Hepatocyte (in vitro differentiated cells): ENCODE results near the gene TULP4. TPM values are rescaled to one million over a fixed set of nuclear protein-coding genes. Genes with fewer than 3 reads are reported as not detected.

Source experiments
- DNase-seq: peaks from one replicate; pipeline ENCODE4 v3.0.0-alpha.2; 2016; ENCODE audit warnings: low spot score
- H2AFZ ChIP-seq: fragments of 200-600 bp; sonication (generic); 2 replicates; pipeline ENCODE4 v1.6.0; 2016; ENCODE audit warnings: antibody characterized with exemption, mild to moderate bottlenecking
- H3K27ac ChIP-seq: fragments of 200-600 bp; sonication (generic); 2 replicates; pipeline ENCODE4 v1.5.1; 2016; ENCODE audit warnings: mild to moderate bottlenecking
- H3K27me3 ChIP-seq: fragments of 200-600 bp; sonication (generic); 2 replicates; pipeline ENCODE4 v1.6.1; 2016
- H3K36me3 ChIP-seq: fragments of 200-600 bp; sonication (generic); replicated peaks from 2 replicates; pipeline ENCODE4 v1.5.1; 2016; ENCODE audit warnings: low read depth; ENCODE audit not compliant: insufficient read depth
- H3K4me1 ChIP-seq: fragments of 200-600 bp; sonication (generic); 2 replicates; pipeline ENCODE4 v1.5.1; 2016; ENCODE audit warnings: mild to moderate bottlenecking, moderate library complexity; ENCODE audit not compliant: insufficient read depth
- H3K4me2 ChIP-seq: fragments of 200-600 bp; sonication (generic); 2 replicates; pipeline ENCODE4 v1.6.0; 2016
- H3K4me3 ChIP-seq: fragments of 200-600 bp; sonication (generic); 2 replicates; pipeline ENCODE4 v1.5.1; 2016; ENCODE audit warnings: mild to moderate bottlenecking
- H3K79me2 ChIP-seq: fragments of 200-600 bp; sonication (generic); 2 replicates; pipeline ENCODE4 v1.6.0; 2017; ENCODE audit warnings: mild to moderate bottlenecking
- H3K9me2 ChIP-seq: fragments of 200-600 bp; sonication (generic); replicated peaks from 2 replicates; pipeline ENCODE4 v1.6.0; 2017; ENCODE audit warnings: mild to moderate bottlenecking; ENCODE audit not compliant: insufficient read depth
- H3K9me3 ChIP-seq: fragments of 200-600 bp; sonication (generic); 2 replicates; pipeline ENCODE4 v1.5.1; 2016; ENCODE audit warnings: low read depth, mild to moderate bottlenecking
- H4K20me1 ChIP-seq: fragments of 200-600 bp; sonication (generic); 2 replicates; pipeline ENCODE4 v1.6.0; 2016; ENCODE audit warnings: mild to moderate bottlenecking; ENCODE audit not compliant: insufficient read depth, poor library complexity, severe bottlenecking
- EZH2 ChIP-seq: fragments of 200-600 bp; sonication (generic); IDR thresholded peaks from 2 replicates; pipeline ENCODE4 v1.6.1; 2016; ENCODE audit warnings: antibody characterized with exemption, mild to moderate bottlenecking, borderline replicate concordance
- EZH2phosphoT487 ChIP-seq: fragments of 200-600 bp; sonication (generic); IDR thresholded peaks from one replicate; pipeline ENCODE4 v1.6.1; 2018; ENCODE audit warnings: antibody characterized with exemption, mild to moderate bottlenecking, low read depth, moderate library complexity; ENCODE audit not compliant: unreplicated experiment, severe bottlenecking
- WGBS: methylation state at CpG from one replicate; pipeline ENCODE4 v1.1.6; 2016; ENCODE audit warnings: low lambda C conversion rate; ENCODE audit errors: missing lambda C conversion rate; 5-methylcytosine and 5-hydroxymethylcytosine counted together
- polyA plus RNA-seq: library from polyadenylated mRNA; unstranded; fragments of >200 nt; fragmentation: Nextera tagmentation; extraction: Ambion mirVana; gene quantifications from 2 replicates; pipeline ENCODE4 v1.2.1, GENCODE V29; 2016
- total RNA-seq: library from RNA; depleted of rRNA; stranded (reverse); fragments of >200 nt; gene quantifications from 2 replicates; pipeline ENCODE4 v1.2.3, GENCODE V29; 2014
- TF ChIP-seq, protein P1 (sequence below): fragments of 200-600 bp; sonication (generic); IDR thresholded peaks from 2 replicates; pipeline ENCODE4 v1.5.1; 2016; ENCODE audit warnings: antibody characterized with exemption, mild to moderate bottlenecking; ENCODE audit not compliant: poor library complexity

The TULP4 gene
- total and polyA plus RNA-seq, 2 experiments from 2014 or later: 30.1 to 129 TPM

DNA sequence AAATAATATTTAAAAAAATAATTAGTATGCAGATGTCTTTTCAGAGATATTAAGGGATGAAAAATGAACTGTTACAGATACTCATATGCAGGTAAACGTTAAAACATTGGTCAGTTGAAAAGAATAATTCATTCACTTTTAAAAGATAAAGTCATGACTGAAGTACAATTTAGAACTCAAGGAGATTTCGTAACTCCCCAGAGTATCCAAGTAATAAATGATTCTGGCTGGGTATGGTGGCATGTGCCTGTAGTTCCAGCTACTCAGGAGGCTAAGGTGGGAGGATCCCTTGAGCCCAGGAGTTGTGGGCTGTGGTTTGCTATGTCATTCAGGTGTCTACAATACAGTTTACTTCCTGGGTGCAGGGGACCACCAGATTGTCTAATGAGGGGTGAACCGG is 125.3 kb downstream of the TULP4 start:
- no peaks in the 10 kb centered on the region for H3K9me2 ChIP-seq
- no peaks in the 10 kb centered on the region for H3K79me2 ChIP-seq
- H3K4me1 ChIP-seq: no peaks in the 10 kb centered on the region
- H2AFZ ChIP-seq: no peak overlapping the region
- no peak overlapping the region for H3K4me2 ChIP-seq
- TF ChIP-seq, protein P1, sequence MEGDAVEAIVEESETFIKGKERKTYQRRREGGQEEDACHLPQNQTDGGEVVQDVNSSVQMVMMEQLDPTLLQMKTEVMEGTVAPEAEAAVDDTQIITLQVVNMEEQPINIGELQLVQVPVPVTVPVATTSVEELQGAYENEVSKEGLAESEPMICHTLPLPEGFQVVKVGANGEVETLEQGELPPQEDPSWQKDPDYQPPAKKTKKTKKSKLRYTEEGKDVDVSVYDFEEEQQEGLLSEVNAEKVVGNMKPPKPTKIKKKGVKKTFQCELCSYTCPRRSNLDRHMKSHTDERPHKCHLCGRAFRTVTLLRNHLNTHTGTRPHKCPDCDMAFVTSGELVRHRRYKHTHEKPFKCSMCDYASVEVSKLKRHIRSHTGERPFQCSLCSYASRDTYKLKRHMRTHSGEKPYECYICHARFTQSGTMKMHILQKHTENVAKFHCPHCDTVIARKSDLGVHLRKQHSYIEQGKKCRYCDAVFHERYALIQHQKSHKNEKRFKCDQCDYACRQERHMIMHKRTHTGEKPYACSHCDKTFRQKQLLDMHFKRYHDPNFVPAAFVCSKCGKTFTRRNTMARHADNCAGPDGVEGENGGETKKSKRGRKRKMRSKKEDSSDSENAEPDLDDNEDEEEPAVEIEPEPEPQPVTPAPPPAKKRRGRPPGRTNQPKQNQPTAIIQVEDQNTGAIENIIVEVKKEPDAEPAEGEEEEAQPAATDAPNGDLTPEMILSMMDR: no peak
- no peak for TF ChIP-seq EZH2phosphoT487
- TF ChIP-seq EZH2: no peak
- no peaks in the 10 kb centered on the region for H3K27me3 ChIP-seq
- H3K9me3 ChIP-seq: no peaks in the 10 kb centered on the region
- H3K27ac ChIP-seq: no peak overlapping the region
- no peaks in the 10 kb centered on the region for H4K20me1 ChIP-seq
- no peak for DNase-seq
- H3K4me3 ChIP-seq: no peak overlapping the region
- H3K36me3 ChIP-seq: no peaks in the 10 kb centered on the region
- 95% methylated on average over 3 of the region's 3 CpGs for WGBS

DNA sequence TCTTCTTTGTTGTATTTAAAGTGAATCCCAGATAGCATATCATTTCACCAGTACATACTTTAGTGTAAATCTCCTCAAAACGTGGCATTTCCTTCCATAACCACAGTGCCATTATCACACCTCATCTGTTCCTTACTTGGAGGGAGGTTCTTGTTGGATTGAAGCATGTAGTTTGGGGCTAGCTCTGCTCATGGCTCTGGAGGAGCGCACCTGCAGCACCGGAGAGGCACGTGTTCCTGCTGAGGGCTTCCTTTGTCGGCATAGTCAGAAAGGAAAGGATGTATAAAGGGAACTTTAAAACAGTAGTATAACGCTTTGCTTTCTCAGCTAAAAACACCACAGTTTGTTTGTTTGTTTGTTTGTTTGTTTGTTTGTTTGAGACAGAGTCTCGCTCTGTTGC is 126.0 kb downstream of the TULP4 start:
- Histone ChIP-seq H3K27me3 (no peaks in the 10 kb centered on the region), H3K4me1 (no peaks in the 10 kb centered on the region), H3K4me3 (no peak overlapping the region), H4K20me1 (no peaks in the 10 kb centered on the region), H3K9me3 (no peaks in the 10 kb centered on the region), H3K79me2 (no peaks in the 10 kb centered on the region), H3K36me3 (no peaks in the 10 kb centered on the region), H3K9me2 (no peaks in the 10 kb centered on the region), H2AFZ (no peak overlapping the region), H3K27ac (no peak overlapping the region), H3K4me2 (no peak overlapping the region)
- no peak for DNase-seq
- TF ChIP-seq, protein P1: no peak
- no peak for TF ChIP-seq EZH2phosphoT487
- no peak for TF ChIP-seq EZH2
- 97% methylated on average over 7 of the region's 7 CpGs for WGBS

- no peaks in the 10 kb centered on the region for H3K36me3 ChIP-seq
- no peaks in the 10 kb centered on the region for H4K20me1 ChIP-seq
- no peaks in the 10 kb centered on the region for H3K4me1 ChIP-seq
- no peak for DNase-seq
- H3K79me2 ChIP-seq: no peaks in the 10 kb centered on the region
- no peak overlapping the region for H2AFZ ChIP-seq
- no peaks in the 10 kb centered on the region for H3K9me3 ChIP-seq
- no peak overlapping the region for H3K4me2 ChIP-seq
- no peaks in the 10 kb centered on the region for H3K27me3 ChIP-seq
- TF ChIP-seq EZH2phosphoT487 (no peak), EZH2 (no peak)
- TF ChIP-seq, protein P1: no peak
- H3K4me3 ChIP-seq: no peak overlapping the region
- no peaks in the 10 kb centered on the region for H3K9me2 ChIP-seq
- no peak overlapping the region for H3K27ac ChIP-seq
Observed at GRCh38 chr6:158439255-158439654, 127.0 kb downstream of the TULP4 start.

GRCh38 chr6:158441716-158442215 is 129.5 kb downstream of the TULP4 start:
- Histone ChIP-seq H3K4me1 (no peaks in the 10 kb centered on the region), H3K79me2 (no peaks in the 10 kb centered on the region), H3K4me3 (no peak overlapping the region), H3K36me3 (no peaks in the 10 kb centered on the region), H3K27ac (no peak overlapping the region), H3K27me3 (no peaks in the 10 kb centered on the region), H2AFZ (no peak overlapping the region), H3K9me3 (no peaks in the 10 kb centered on the region), H3K9me2 (no peaks in the 10 kb centered on the region), H3K4me2 (no peak overlapping the region), H4K20me1 (no peaks in the 10 kb centered on the region)
- DNase-seq: no peak
- 77% methylated on average over 7 of the region's 7 CpGs for WGBS
- TF ChIP-seq, protein P1: no peak
- no peak for TF ChIP-seq EZH2
- no peak for TF ChIP-seq EZH2phosphoT487
